Left lobe of liver (tissue), 2 donors: ENCODE measurements around the gene ENTPD2. TPM values are rescaled to one million over a fixed set of nuclear protein-coding genes. Genes with fewer than 3 reads are reported as not detected.

ENCODE experiments used
- ATAC-seq: fragments of 200-7000 bp; cut with Tn5 transposase; one replicate; pipeline ENCODE4 v1.9.1; 2020; ENCODE audit warnings: mild to moderate bottlenecking, moderate library complexity
- DNase-seq: peaks from one replicate; pipeline ENCODE4 v3.0.0-alpha.2; 2020; ENCODE audit warnings: low spot score
- total RNA-seq: library from RNA; stranded (reverse); gene quantifications from one replicate; pipeline ENCODE4 v1.2.1, GENCODE V29; 2021
- donor health status: DM: no; HTN: no; CAD: no; lungs with moderate emphysema.
- donor health status: DM: no; HTN: yes; CAD: no.

Gene ENTPD2
- total RNA-seq, 1 donor from 2014 or later, result 1.7 TPM

DNA sequence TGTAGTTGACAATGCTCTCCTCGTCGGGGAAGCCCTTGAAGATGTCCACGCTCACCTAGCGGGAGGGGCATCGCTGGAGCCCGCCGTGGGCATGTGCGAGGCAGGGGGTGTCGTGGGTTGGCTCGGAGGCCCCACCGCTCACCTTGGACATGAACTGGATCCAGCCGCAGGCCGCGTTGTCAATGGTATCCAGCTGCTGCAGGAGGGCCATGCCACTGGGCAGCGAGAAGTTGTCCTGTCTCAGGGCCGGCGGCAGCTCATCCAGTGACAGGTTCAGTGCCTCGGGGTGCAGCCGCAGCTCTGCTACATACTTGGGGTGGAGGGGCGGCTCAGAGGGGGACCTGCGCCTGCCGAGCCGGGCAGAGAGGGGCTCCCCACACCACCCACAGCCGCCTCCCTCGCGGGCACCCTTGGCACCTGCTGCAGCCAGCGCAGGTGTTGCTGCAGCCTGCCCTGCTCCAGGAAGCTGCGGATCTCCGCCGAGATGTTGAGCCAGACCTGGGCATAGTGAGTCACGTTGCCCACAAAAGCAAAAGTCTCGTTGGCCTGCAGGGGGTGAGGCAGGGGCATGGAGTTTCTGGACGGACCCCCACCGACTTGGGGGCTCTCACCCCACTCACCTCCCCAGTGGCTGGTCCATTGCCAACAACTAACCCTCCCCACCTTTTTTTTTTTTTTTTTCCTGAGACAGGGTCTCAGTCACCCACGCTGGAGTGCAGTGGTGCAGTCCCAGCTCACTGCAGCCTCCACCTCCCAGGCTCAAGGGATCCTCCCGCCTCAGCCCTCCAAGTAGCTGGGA, 34.9 kb downstream of the ENTPD2 start:
- DNase-seq (no peak), ATAC-seq (no peak)

DNA sequence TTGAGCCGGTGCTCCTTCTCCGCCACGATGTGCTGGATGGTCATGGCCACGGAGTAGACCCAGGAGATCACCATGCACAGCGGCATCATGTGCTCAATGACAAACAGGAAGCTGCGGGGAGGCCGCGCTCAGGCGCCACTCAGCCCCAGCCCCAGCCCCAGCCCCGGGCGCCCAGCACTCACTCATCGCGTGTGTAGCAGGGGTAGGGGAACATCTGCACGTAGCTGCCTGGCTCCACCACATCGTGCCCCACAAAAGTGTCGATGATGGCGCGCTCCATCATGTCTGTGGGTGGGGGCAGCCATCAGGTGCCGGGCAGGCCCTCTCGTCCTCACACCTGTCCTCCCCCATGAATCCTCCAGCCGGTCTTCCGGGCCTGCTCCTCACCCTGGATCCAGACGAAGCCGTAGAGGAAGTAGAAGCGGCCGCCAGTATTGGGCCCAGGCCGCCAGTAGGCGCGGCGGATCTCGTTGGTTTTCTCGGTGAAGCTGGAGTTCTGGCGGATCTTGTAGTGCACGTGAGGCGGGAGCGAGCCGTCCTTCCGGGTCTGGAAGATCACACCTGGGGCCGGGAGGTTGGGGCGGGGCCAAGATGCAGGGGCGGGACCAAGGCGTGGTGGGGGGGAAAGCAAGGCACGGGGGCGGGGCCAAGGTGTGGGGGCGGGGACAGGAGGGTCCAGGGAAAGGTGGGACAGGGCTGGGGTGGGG, 35.9 kb downstream of the ENTPD2 start:
- ATAC-seq, result no peak
- no peak for DNase-seq

DNA sequence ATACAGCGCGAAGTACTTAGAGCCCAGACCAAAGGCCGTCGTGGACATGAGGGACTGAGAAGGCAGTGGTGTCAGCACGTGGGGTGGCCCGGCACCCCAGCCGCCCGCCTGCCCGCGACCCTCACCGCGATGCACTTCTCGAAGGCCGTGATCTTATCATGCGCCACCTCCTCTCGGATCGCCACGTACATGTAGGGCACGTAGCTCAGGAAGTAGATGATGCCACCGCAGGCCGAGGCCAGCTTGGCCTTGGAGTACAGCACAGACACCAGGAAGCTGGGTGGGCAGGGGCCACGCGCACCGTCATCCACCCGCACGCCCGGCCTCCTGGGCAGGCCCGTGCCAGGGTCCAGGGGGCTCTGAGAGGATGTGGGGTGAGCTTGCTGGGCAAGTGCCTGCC, 36.8 kb downstream of the ENTPD2 start:
- DNase-seq (no peak), ATAC-seq (no peak)

DNA sequence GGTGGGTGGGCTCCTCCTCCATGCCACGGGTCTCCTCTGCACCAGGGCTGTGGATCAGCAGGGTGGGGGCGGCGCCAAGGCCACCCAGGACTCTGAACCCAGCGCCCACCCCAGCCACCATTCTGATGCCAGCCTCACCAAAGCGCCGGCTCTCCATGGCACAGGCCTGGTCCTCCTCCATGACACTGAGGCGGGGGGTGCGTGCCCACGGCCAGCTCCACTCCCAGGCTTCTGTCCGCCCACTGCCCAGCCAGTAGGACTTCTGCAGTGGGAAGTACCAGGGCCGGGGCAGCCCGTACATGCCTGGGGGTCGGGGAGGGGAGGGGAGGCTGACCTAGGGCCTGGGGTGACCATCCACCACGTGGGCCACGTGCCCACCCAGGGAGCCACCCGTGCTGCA, 37.4 kb downstream of the ENTPD2 start:
- DNase-seq, result no peak
- ATAC-seq, result no peak

DNA sequence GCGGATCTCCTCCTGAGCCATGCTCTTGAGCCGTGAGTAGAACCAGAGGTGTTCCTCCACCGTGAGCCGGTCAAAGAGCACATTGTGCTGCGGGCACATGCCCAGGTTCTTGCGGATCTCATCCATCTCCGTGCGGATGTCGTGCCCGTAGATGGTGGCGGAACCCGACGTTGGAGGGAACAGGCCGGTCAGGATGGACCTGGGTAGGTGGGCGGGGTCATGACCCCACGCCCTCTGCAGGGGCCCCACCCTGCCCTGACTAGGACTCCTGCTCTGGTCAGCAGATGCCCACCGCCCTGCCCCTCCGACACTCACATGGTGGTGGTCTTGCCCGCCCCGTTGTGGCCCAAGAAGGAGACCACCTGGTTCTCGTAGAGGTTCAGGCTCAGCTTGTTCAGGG, 37.9 kb downstream of the ENTPD2 start:
- DNase-seq, result no peak
- ATAC-seq, result no peak

DNA sequence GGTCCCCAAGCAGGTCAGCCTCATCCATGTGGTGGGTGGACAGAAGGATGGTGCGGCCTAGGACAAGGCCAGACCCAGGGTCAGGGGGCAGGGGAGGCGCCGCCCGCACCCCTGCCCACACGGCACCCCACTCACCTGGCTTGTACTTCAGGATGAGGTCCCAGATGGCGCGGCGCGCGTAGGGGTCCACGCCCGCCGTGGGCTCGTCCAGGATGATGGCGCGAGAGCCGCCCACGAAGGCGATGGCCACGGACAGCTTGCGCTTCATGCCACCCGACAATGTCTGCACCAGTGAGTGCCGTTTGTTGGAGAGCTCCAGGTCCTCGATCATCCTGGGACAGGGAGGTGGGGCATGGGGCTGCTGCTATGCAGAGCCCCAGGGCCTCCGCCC, 38.3 kb downstream of the ENTPD2 start:
- ATAC-seq, result no peak

DNA sequence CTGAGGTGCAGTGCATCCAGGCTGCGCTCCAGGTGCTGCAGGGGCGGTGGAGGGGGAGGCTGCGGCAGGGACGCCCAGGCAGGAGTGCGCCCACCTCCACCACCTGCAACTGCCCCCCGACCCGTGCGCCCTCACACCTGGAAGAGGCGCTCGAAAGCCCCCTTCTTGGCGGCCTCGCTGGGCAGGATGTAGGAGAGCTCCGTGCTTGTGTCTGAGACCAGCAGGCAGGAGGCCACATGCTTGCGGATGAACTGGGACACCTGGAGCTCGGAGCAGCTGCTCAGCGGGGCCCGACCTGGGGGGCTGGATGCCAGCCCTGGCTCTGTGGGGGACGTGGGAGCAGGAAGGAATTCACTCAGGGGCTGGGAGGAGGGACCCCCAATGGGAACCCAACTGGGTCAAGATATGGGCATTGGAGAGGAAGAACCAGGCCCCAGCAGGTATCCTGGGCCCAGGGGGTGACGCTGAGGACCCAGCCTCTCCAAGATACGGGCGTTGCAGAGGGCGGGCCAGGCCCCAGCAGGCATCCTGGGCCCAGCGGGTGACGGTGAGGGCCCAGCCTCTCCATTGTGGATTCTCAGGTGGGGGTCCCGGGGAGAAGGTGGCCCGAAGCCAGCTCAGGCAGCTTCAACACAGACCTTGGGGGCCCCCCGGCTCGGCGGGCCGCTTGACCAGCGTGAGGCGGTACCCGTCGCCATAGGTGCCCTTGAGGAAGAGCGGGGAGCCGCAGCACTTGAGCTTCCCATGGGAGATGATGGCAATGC, 38.9 kb downstream of the ENTPD2 start:
- no peak for DNase-seq
- ATAC-seq, result no peak

More for the DNA sequence above, 38.3 kb downstream of the ENTPD2 start:
- no peak for DNase-seq

DNA sequence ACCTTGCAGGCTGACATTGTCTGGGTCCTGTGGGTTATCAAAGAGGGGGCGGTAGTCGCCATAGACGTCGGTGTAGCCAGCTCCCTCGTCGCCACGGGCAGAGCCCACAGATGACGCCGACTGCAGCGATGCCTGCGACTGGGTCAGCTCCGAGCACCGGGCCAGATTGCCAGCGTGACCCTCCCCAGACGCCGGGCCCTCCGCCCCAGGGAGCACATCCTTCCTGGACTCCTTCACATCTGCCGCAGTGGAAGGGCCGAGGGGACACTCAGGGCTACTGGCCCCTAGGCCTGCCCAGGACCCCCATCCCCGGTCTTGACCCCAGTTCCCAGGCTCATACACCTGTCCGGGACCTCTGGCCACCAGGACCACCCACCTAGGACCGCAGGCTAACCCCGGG, 39.7 kb downstream of the ENTPD2 start:
- ATAC-seq (no peak), DNase-seq (no peak)

DNA sequence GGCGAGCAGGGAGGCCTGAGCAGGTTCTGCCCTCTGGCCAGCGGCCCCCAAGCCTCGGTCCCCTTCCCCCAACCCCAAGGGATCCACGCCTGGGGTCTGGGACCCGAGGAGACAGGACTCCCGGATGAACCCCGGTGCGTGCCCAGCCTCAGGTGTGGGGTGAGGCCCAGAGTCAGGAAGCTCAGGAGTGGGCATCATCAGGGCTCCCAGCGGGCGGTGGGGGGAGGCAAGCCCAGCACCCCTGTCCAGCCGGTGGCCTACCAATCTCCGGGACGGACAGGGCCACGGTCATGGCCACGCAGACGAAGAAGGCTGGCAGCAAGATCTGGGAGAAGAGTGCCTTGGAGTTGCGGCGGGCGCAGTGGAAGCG, 40.3 kb downstream of the ENTPD2 start:
- no peak for DNase-seq

DNA sequence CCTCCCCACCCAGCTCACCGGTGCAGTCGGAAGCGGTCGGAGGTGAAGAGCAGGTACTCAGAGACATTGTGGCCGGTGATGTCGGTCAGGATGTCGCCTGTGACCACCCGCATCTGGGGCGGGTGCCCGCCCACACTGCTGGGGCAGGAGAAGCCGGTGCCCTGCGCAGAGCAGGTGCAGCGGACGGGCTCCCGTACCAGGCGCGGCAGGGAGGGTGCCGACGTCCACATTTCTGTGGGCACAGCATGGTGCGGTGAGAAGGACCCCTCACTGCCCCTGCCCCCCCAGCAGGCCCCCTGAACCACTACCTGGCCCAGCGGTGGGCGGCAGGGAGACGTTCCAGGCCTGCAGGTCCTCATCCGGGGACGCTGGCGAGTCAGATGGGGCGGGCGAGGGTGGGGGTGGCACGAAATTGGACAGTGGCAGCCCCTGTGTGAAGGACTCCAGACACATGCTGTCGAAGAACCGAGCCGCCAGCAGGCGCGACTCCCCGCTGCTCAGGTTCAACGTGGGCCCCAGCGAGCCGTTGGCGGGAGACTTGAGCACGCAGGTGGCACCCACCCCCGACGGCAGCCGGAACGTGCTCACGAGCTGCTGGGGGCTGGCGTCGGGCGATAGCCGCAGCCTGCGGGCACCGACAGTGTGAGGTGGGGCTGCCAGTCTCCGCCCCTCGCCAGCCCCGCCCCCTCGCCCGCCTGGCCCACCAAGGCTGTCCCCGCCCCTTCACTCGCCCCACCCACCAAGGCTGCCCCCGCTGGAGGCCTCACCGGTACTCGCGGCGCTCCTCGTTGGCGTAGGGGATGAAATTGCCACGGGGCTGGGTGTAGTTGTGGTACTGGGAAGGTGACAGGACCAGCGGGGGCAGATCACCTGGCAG, 40.9 kb downstream of the ENTPD2 start:
- ATAC-seq (no peak), DNase-seq (no peak)

More for the DNA sequence above, 40.3 kb downstream of the ENTPD2 start:
- ATAC-seq, result no peak

DNA sequence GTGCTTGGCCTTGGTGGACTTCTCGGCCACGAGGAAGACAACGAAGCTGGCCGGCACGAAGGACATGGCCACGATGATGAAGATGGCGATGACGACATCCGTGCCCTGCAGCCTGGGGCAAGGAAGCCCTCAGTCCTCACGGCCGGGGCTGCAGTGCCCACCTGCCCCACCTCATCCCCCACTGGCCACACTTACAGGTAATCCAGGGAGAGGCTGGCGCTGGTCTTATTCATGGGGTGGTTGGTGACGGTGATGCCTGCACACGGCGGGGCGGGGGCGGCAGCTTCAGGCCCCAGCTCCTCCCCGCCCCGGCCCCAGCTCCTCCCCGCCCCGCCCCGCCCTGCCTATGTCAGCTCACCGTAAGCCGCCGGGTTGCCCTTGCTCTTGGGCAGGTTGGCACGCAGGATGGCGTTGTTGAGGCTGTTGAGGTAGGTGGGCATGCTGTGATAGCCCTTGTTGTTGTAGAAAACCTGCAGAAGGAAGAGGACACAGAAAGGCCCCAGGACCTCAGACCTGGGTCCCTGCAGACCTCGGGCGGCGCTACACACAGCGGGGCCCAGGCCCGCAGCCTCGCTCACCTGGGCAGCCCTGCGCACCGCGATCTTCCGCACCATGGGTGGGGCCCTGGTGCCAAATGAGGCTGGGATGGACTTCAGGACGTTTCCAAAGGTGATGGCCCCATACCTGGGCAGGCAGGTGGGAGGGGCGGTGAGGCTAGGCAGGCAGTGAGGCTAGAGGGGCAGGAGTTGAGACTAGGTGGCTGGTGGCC, 41.8 kb downstream of the ENTPD2 start:
- DNase-seq (no peak), ATAC-seq (no peak)

DNA sequence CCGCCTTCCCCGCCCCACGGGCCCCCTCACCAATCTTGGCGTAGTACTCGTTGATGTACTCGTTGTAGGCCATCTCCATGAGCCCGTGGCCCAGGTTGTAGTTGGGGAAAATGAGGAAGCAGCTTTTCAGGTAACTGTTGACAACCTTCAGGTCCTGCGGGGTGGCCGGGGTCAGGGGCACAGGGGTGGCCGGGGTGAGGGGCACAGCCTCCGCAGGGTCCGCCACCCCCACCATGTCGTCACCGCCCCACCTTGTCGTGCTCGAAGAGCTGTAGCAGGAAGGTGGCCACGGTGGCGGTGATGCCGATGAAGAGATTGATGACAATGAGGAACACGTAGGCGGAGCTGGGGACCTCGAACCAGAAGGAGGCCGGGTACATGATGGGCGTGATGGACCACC, 42.7 kb downstream of the ENTPD2 start:
- DNase-seq (no peak), ATAC-seq (no peak)

DNA sequence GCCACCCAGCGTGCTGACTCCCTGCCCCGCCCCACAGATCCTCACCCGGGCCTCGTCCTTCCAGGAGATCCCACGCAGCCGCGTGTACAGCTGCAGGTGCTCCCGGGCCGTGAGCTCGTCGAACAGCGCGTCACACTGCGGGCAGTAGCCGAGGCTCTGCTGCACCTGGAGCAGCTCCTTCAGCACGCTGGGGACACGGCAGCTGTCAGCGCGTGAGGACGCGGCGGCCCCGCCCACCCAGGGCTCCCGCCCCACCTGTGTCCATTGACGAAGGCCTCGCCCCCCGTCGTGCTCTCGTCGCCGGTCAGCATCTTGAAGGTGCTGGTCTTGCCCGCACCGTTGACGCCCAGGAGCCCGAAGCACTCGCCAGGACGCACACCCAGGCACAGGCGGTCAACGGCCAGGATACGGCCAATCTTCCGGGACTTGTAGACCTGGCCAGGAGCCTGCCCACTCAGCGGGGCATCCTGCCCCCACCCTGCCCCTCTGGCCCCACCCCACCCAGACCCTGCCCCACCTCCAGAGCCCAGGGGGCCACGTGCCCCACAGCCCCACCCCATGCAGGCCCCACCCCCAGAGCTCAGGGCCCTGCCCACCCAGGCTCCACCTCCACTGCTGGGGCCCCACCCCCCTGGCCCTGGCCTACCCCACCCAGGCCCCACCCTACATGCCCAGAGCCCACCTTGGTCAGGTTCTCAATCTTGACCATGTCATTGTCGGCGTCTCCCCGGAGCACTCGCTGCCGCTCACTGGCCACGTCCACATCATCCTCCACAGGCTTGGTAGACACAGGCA, 43.7 kb downstream of the ENTPD2 start:
- ATAC-seq (no peak), DNase-seq (no peak)

DNA sequence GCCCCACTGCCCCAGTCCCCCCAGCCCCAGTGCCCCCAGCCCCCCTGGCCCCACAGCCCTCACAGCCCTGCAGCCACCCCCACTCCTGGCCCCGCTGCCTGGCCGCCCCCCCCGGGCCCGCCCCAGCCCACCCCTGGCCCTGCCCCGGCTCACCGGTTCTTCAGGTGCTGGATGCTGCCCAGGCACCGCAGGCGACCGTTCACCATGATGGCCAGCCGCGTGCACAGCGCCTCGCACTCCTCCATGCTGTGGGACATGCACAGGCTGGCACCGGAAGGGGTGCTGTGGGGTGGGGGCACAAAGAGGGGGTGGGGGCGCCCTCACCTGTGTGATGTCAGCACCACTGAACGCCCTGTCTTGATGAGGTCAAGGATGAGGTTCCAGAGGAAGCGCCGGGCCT, 44.6 kb downstream of the ENTPD2 start:
- ATAC-seq (no peak), DNase-seq (no peak)

DNA sequence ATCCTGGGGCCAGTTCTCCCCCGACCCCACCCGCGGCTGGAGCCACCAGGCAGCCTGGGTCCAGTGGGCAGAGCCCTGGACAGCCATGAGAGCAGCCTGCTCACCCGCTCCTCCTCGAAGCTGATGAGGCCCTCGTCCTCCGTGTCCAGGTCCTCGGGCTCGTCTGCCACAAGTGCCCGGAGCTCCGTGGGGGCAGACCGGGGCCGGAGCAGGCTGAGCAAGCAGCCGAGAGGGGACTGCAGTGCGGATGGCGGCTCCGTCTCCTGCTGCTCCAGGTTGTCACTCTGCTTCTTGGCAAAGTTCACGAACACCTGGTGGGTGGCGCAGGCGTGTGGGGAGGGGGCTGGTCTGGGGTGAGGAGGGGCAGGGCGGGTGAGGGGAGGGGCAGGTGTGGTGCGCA, 45.5 kb downstream of the ENTPD2 start:
- no peak for ATAC-seq
- DNase-seq, result no peak

DNA sequence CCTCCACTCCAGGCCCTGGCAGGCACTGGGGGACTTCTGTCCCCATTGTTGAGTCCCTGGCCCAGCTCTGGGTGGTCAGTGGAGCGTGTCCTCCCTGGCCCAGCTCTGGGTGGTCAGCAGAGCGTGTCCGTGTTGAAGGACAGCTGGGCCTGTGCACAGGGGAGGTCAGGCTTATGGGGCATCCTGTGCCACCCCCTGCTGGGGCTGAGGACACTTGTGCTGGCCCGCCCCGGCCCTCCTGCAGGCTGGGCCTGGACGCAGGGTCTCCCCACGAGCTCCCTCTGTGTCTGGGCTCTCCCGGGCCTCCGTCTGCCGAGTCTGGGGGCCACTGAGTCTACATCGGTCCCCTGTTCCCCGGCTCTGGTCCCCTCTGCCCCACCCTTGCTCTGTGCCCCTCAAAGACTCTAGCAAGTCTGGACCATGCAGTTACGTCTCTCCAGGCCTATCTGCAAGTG, 46.0 kb downstream of the ENTPD2 start:
- ATAC-seq (no peak), DNase-seq (no peak)

DNA sequence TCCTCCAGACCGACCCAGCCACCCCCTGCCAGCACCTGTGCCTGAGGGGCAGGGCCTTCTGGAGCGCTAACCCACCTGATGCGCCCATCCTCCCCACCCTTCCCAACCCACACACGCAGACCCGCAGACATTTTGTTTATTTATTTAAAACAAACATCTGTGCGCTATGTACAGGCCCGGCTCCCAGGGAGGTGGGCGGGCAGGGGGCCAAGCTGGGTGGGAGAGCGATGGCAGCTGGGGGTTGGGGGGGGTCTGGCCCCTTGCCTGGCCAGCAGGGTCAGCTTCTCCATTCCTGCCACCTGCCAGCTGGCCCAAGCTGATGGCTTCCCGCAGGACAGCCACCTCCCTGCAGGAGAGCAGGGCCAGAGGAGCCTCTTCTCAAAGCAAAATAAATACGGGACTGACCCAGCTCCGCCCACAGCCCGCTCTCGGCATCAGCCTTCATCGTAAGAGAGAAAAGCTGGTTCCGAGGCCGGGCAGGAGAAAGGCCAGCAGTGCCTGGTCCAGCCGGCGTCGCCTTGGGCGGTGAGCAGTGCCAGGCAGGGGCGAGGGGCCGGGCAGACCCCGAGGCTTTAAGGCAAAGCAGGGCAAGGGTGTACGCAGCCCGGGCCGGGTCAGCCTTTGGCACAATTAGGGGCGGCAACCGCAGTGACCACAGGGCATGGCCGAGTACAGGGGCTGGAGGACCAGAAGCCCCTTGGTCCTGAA, 46.6 kb downstream of the ENTPD2 start:
- no peak for DNase-seq
- peak; percentile 9 for ATAC-seq
